PC-3 (cell line): ENCODE results near the gene MMP12. TPM values are rescaled to one million over a fixed set of nuclear protein-coding genes. Genes with fewer than 3 reads are reported as not detected.

Experiments
- ATAC-seq: fragments of 200-7000 bp; cut with Tn5 transposase; 2 replicates; pipeline ENCODE4 v1.9.1; 2020; ENCODE audit warnings: mild to moderate bottlenecking, moderate library complexity
- Bru-seq: library from RNA; stranded (reverse); fragments of 400-500 nt; gene quantifications from one replicate; lab custom pipeline; 2021; lab: Mats Ljungman, UMichigan
- BruChase-seq, 2 experiments: library from RNA; stranded (reverse); fragments of 400-500 nt; gene quantifications; one replicate each; lab custom pipeline; 2021; lab: Mats Ljungman, UMichigan
- BruUV-seq: library from RNA; stranded (reverse); fragments of 400-500 nt; replicated peaks from 2 replicates; lab custom pipeline; 2021; lab: Mats Ljungman, UMichigan
- CTCF ChIA-PET: fragments of 300-600 bp; sonication (Branson Sonifier 250); formaldehyde crosslinking; loops from one replicate; lab custom pipeline; 2022; ENCODE audit warnings: antibody characterized with exemption; lab: Charles Lee
- POLR2A ChIA-PET: fragments of 300-600 bp; sonication (Branson Sonifier 250); formaldehyde crosslinking; loops from one replicate; lab custom pipeline; 2022; ENCODE audit warnings: antibody characterized with exemption; ENCODE audit not compliant: unreplicated experiment; lab: Charles Lee
- DNase-seq: peaks from one replicate; pipeline ENCODE4 v3.0.0-alpha.2; 2015
- H2AFZ ChIP-seq: fragments of 300-600 bp; sonication (generic); 2 replicates; pipeline ENCODE4 v1.6.0; 2016; ENCODE audit warnings: antibody characterized with exemption, low read length
- H3F3A ChIP-seq: fragments of 300-600 bp; sonication (generic); one replicate; pipeline ENCODE4 v1.6.0; 2017; ENCODE audit warnings: antibody characterized with exemption, low read length, control low read depth, mild to moderate bottlenecking; ENCODE audit not compliant: unreplicated experiment
- H3K27ac ChIP-seq: fragments of 300-600 bp; sonication (generic); 2 replicates; pipeline ENCODE4 v1.5.1; 2016; ENCODE audit warnings: mild to moderate bottlenecking, low read length
- H3K27me3 ChIP-seq: fragments of 300-600 bp; sonication (generic); 2 replicates; pipeline ENCODE4 v1.6.1; 2016; ENCODE audit warnings: low read length, mixed read lengths
- H3K36me3 ChIP-seq: fragments of 300-600 bp; sonication (generic); 2 replicates; pipeline ENCODE4 v1.6.1; 2016; ENCODE audit warnings: low read depth, mixed run types, low read length, mixed read lengths
- H3K4me1 ChIP-seq: fragments of 300-600 bp; sonication (generic); 2 replicates; pipeline ENCODE4 v1.5.1; 2016; ENCODE audit warnings: low read length; ENCODE audit not compliant: insufficient read depth
- H3K4me2 ChIP-seq: fragments of 300-600 bp; sonication (generic); 2 replicates; pipeline ENCODE4 v1.6.0; 2016; ENCODE audit warnings: low read length
- H3K4me3 ChIP-seq: fragments of 300-600 bp; sonication (generic); 2 replicates; pipeline ENCODE4 v1.5.1; 2016; ENCODE audit warnings: mild to moderate bottlenecking, low read length, mixed read lengths
- H3K79me2 ChIP-seq: fragments of 300-600 bp; sonication (generic); 2 replicates; pipeline ENCODE4 v1.6.1; 2017; ENCODE audit warnings: low read length, mixed read lengths
- H3K9ac ChIP-seq: fragments of 300-600 bp; sonication (generic); 2 replicates; pipeline ENCODE4 v1.6.0; 2016; ENCODE audit warnings: mild to moderate bottlenecking, low read length
- H3K9me2 ChIP-seq: fragments of 300-600 bp; sonication (generic); replicated peaks from 2 replicates; pipeline ENCODE4 v1.6.1; 2016; ENCODE audit warnings: mixed run types, low read length, mixed read lengths
- H3K9me3 ChIP-seq: fragments of 300-600 bp; sonication (generic); 2 replicates; pipeline ENCODE4 v1.6.1; 2016; ENCODE audit warnings: low read length, mixed read lengths
- H4K20me1 ChIP-seq: fragments of 300-600 bp; sonication (generic); 2 replicates; pipeline ENCODE4 v1.6.1; 2016; ENCODE audit warnings: low read length, mixed read lengths
- CTCF ChIP-seq: fragments of 300-600 bp; sonication (generic); conservative IDR thresholded peaks from 2 replicates; pipeline ENCODE4 v1.5.1; 2017; ENCODE audit warnings: antibody characterized with exemption, low read depth, mild to moderate bottlenecking, low read length
- EZH2 ChIP-seq: fragments of 300-600 bp; sonication (generic); IDR thresholded peaks from one replicate; pipeline ENCODE4 v1.6.1; 2017; ENCODE audit warnings: antibody characterized with exemption, mild to moderate bottlenecking, low read length; ENCODE audit not compliant: unreplicated experiment
- EZH2phosphoT487 ChIP-seq: fragments of 300-600 bp; sonication (generic); IDR thresholded peaks from 2 replicates; pipeline ENCODE4 v1.6.1; 2018; ENCODE audit warnings: mild to moderate bottlenecking, antibody characterized with exemption, low read length, borderline replicate concordance
- intact Hi-C: fragments of 100-400 bp; cut with micrococcal nuclease; formaldehyde crosslinking; loops from 2 replicates; pipeline ENCODE4 v1.9.0; 2023
- long read RNA-seq: library from polyadenylated mRNA; unstranded; transcript quantifications from one replicate; pipeline ENCODE4 v2.0.0, GENCODE V29; 2021; ENCODE audit not compliant: unreplicated experiment
- total RNA-seq: library from RNA; depleted of rRNA; stranded (reverse); fragments of >200 nt; gene quantifications from 2 replicates; pipeline ENCODE4 v1.2.3, GENCODE V29; 2014; rRNA removed

MMP12 gene
- total RNA-seq = not detected in 2 replicates
- Bru-seq, nascent RNA = not detected
- not detected for BruChase-seq, experiment 1, labeled RNA remaining after a 6-hour chase
- percentile 5 among the genes with signal in this experiment for BruChase-seq, experiment 2, labeled RNA remaining after a 2-hour chase
- long read RNA-seq = 0 reads

- no peak for ATAC-seq
- Histone ChIP-seq H3K27ac (no peak within 1 kb of the TSS), H3K4me1 (peaks cover 3% of the 10 kb centered on the region; the same call in 1 of the 2 replicates), H3K9me2 (no peaks in the 10 kb centered on the region), H4K20me1 (no peaks in the 10 kb centered on the region), H3K9me3 (no peaks in the 10 kb centered on the region), H3K9ac (no peak within 1 kb of the TSS), H3K27me3 (no peaks in the 10 kb centered on the region), H3K4me3 (no peak within 1 kb of the TSS), H2AFZ (no peak within 1 kb of the TSS), H3K79me2 (no peaks in the 10 kb centered on the region), H3F3A (no peaks in the 10 kb centered on the region), H3K4me2 (no peak within 1 kb of the TSS), H3K36me3 (no peaks in the 10 kb centered on the region)
- no peak for DNase-seq
- intact Hi-C loops = no loop called here
- ChIA-PET CTCF (no interaction called here), POLR2A (no interaction called here)
- no peak for TF ChIP-seq CTCF
- no peak for TF ChIP-seq EZH2phosphoT487
- TF ChIP-seq EZH2 = no peak
- BruUV-seq = no TSS peak
Observed at GRCh38 chr11:102874852-102875251, at the start of gene MMP12. Gene MMP12, minus strand, starts transcription at chr11:102874982. Its CDS starts 45 bp downstream, at chr11:102874937.

- no peak overlapping the region for H2AFZ ChIP-seq
- DNase-seq (no peak), ATAC-seq (no peak)
- intact Hi-C loops = no loop called here
- no peak overlapping the region for H3K27ac ChIP-seq
- no peaks in the 10 kb centered on the region for H3K27me3 ChIP-seq
- no peaks in the 10 kb centered on the region for H3K79me2 ChIP-seq
- POLR2A ChIA-PET = no interaction called here
- no peak overlapping the region for H3K4me3 ChIP-seq
- no peaks in the 10 kb centered on the region for H3K9me2 ChIP-seq
- no peaks in the 10 kb centered on the region for H4K20me1 ChIP-seq
- H3K36me3 ChIP-seq = no peaks in the 10 kb centered on the region
- H3K9ac ChIP-seq = no peak overlapping the region
- no TSS peak for BruUV-seq
- no peak overlapping the region for H3K4me2 ChIP-seq
- no peaks in the 10 kb centered on the region for H3K9me3 ChIP-seq
- no peak for TF ChIP-seq CTCF
- no peak for TF ChIP-seq EZH2phosphoT487
- no peak for TF ChIP-seq EZH2
- CTCF ChIA-PET = no interaction called here
- no peaks in the 10 kb centered on the region for H3F3A ChIP-seq
- peaks cover 13% of the 10 kb centered on the region for H3K4me1 ChIP-seq
Observed at GRCh38 chr11:102921587-102922220, 46.9 kb upstream of the MMP12 start.

GRCh38 chr11:102920118-102920684, 45.4 kb upstream of the MMP12 start:
- H3K27ac ChIP-seq = no peak overlapping the region
- peaks cover 13% of the 10 kb centered on the region for H3K4me1 ChIP-seq
- ATAC-seq = no peak
- POLR2A ChIA-PET = no interaction called here
- DNase-seq = no peak
- H3K4me2 ChIP-seq = no peak overlapping the region
- TF ChIP-seq EZH2phosphoT487 (no peak), EZH2 (no peak), CTCF (no peak)
- H3K9ac ChIP-seq = no peak overlapping the region
- intact Hi-C loops = no loop called here
- no peak overlapping the region for H2AFZ ChIP-seq
- H3K9me3 ChIP-seq = no peaks in the 10 kb centered on the region
- H3K9me2 ChIP-seq = no peaks in the 10 kb centered on the region
- H3K79me2 ChIP-seq = no peaks in the 10 kb centered on the region
- no peaks in the 10 kb centered on the region for H3F3A ChIP-seq
- CTCF ChIA-PET = no interaction called here
- no peaks in the 10 kb centered on the region for H3K36me3 ChIP-seq
- H3K4me3 ChIP-seq = no peak overlapping the region
- H3K27me3 ChIP-seq = no peaks in the 10 kb centered on the region
- BruUV-seq = no TSS peak
- no peaks in the 10 kb centered on the region for H4K20me1 ChIP-seq
